ENCODE data around the gene ZNF282. TPM values are rescaled to one million over a fixed set of nuclear protein-coding genes. Genes with fewer than 3 reads are reported as not detected.

The ZNF282 gene
- total RNA-seq, 1 donor from 2014 or later = 17.9 TPM

DNA sequence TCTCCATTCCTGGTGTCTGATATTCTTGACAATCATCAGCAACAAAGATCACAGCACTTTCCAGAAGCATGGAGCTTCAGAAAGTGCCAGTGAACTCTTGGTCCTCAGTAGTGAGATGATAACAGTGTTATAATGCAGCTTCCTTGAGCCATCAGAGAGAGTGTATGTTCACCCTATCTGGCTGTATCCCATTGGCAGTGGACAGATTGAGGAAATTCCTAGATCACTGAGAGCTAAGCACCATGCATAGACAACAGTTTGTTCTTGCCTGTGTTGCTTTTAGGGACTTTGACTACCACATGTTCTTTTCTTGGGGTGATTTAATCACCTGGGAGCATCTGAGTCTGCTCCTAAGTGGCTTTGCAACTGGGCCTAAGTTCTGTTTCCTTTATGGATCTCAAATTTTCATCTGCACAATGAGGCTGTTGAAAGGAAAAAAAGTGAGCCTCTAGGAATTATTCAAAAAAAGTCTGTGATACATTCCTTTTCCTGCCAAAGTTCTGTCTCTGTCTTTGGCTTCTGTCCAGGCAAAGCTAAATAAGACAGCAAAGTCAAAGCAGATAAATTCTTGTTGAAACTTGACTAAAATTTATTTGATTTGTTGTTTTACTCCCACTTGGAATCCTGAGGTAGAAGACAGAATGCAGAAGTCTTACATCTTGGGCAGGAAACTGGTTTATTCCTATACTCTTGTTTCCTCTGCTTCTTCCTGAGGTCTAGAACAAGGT, 14.5 kb upstream of the ZNF282 start:
- no peaks in the 10 kb centered on the region for H3K9me3 ChIP-seq
- H3K36me3 ChIP-seq = peaks cover 34 to 55% of the 10 kb centered on the region in 2 donors
- H3K27ac ChIP-seq = no peak overlapping the region
- no peaks in the 10 kb centered on the region for H3K4me1 ChIP-seq
- DNase-seq (ENCODE audit: low spot score in 2 of 2) = no peak
- TF ChIP-seq, protein P1, sequence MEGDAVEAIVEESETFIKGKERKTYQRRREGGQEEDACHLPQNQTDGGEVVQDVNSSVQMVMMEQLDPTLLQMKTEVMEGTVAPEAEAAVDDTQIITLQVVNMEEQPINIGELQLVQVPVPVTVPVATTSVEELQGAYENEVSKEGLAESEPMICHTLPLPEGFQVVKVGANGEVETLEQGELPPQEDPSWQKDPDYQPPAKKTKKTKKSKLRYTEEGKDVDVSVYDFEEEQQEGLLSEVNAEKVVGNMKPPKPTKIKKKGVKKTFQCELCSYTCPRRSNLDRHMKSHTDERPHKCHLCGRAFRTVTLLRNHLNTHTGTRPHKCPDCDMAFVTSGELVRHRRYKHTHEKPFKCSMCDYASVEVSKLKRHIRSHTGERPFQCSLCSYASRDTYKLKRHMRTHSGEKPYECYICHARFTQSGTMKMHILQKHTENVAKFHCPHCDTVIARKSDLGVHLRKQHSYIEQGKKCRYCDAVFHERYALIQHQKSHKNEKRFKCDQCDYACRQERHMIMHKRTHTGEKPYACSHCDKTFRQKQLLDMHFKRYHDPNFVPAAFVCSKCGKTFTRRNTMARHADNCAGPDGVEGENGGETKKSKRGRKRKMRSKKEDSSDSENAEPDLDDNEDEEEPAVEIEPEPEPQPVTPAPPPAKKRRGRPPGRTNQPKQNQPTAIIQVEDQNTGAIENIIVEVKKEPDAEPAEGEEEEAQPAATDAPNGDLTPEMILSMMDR (IDR thresholded peaks at IDR 0.05) = no peak
- no peak overlapping the region for H3K4me3 ChIP-seq
- intact Hi-C loops (cut with DNase I) = no loop called here
- no peaks in the 10 kb centered on the region for H3K27me3 ChIP-seq

DNA sequence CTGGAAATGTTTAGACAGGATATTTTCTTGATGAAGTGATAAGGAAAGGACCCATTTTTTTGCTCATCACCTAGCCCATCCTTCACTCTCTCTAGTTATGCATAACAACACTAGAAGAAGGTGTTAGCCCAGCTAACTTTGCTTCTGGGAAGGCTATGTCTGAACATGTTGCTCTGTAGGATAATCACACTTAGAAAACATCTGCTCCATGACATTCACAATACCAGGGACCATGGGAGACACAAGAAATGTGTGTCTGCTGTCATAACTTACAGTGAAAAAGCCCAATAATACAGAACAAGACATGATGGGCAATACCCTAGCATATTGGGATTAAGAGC, 13.9 kb upstream of the ZNF282 start:
- Histone ChIP-seq H3K27me3 (no peaks in the 10 kb centered on the region), H3K9me3 (no peaks in the 10 kb centered on the region), H3K4me3 (no peak overlapping the region), H3K27ac (no peak overlapping the region), H3K4me1 (no peaks in the 10 kb centered on the region), H3K36me3 (peaks cover 29 to 50% of the 10 kb centered on the region in 2 donors)
- intact Hi-C loops (cut with DNase I) = no loop called here
- DNase-seq (ENCODE audit: low spot score in 2 of 2) = no peak
- TF ChIP-seq, protein P1 (IDR thresholded peaks at IDR 0.05) = no peak

DNA sequence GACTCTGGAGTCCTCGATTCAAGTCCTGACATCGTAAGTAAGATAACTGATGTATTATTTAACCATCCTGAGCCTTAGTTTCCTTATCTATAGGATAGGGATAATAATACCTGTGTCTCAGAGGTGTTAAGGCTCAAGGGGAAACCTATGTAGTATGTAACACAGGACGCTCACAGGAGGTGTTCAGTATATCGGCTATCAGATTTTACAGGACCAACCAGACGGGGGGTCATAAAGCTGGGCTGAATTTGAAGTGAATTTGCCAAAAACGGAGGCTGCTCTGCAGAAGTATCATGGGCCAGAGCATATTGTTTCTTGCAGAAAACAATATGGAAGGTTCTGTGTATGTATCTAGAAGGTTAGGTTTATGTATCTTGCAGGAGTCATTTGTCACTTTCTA, 11.1 kb upstream of the ZNF282 start:
- DNase-seq (ENCODE audit: low spot score in 2 of 2) = no peak
- TF ChIP-seq, protein P1 (IDR thresholded peaks at IDR 0.05) = no peak
- Histone ChIP-seq H3K9me3 (no peaks in the 10 kb centered on the region), H3K4me1 (no peaks in the 10 kb centered on the region), H3K4me3 (no peak overlapping the region), H3K36me3 (peaks cover 4 to 22% of the 10 kb centered on the region in 2 donors), H3K27ac (no peak overlapping the region), H3K27me3 (no peaks in the 10 kb centered on the region)
- intact Hi-C loops (cut with DNase I) = no loop called here

DNA sequence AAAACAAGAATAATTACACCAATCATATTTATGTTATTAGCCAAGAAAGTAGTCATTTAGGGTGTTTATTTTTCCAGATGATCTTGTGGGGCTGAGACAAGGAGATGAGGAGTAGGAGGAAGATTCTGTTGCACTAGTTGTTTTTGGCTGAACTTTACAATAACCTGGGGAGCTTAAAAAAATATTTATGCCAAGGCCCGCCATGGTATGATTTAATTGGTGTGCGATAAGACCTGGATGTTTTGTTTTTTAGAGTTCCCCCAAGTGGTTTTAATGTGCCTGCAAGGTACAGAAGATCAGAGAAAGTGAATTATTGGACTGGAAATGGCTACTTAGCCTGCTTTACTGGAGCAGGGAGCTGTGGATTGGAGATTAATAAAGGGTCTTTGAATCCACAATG, 7.1 kb upstream of the ZNF282 start:
- TF ChIP-seq, protein P1 (IDR thresholded peaks at IDR 0.05) = no peak
- DNase-seq (ENCODE audit: low spot score in 2 of 2) = no peak
- H3K27me3 ChIP-seq = no peaks in the 10 kb centered on the region
- no peak overlapping the region for H3K27ac ChIP-seq
- H3K4me1 ChIP-seq = no peaks in the 10 kb centered on the region
- intact Hi-C loops (cut with DNase I) = no loop called here
- H3K4me3 ChIP-seq = no peak overlapping the region
- no peaks in the 10 kb centered on the region for H3K9me3 ChIP-seq
- H3K36me3 ChIP-seq = no peaks in the 10 kb centered on the region

DNA sequence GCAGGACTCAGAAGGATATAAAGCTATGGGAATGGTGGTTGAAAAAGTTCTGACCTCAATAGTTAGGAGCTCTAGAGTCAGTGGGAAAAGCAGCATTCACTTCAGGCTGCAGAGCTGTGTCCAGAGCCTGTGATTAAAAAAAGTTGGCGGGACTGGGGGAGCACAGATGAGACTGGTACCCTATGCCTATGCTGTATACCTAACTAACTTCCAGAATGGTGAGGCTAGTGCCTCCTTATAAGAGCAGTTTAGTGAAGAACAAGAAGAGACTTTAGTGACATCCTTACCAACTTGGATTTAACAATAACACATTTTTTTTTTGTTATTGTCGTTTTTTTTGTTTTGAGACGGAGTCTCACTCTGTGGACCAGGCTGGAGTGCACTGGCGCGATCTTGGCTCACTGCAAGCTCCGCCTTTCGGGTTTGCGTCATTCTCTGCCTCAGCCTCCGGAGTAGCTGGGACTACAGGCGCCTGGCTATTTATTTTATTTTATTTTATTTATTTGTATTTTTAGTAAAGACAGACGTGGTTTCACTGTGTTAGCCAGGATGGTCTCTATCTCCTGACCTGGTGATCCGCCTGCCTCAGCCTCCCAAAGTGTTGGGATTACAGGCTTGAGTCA, 6.6 kb upstream of the ZNF282 start:
- Histone ChIP-seq H3K9me3 (no peaks in the 10 kb centered on the region), H3K4me1 (no peaks in the 10 kb centered on the region), H3K4me3 (no peak overlapping the region), H3K27me3 (no peaks in the 10 kb centered on the region), H3K27ac (no peak overlapping the region), H3K36me3 (no peaks in the 10 kb centered on the region)
- intact Hi-C loops (cut with DNase I) = no loop called here
- TF ChIP-seq, protein P1 (IDR thresholded peaks at IDR 0.05) = no peak
- DNase-seq (ENCODE audit: low spot score in 2 of 2) = no peak

All from ascending aorta (tissue), 2 donors.